ENCODE results near the gene RUVBL2. TPM values are rescaled to one million over a fixed set of nuclear protein-coding genes. Genes with fewer than 3 reads are reported as not detected.
"Not testable (repeated sequence)": the region's sequence is repeated elsewhere in the genome, so short reads cannot be mapped to it uniquely, and the experiment has no call there.

Gene RUVBL2
- total RNA-seq, 1 experiment from 2014 or later: 270 TPM

DNA sequence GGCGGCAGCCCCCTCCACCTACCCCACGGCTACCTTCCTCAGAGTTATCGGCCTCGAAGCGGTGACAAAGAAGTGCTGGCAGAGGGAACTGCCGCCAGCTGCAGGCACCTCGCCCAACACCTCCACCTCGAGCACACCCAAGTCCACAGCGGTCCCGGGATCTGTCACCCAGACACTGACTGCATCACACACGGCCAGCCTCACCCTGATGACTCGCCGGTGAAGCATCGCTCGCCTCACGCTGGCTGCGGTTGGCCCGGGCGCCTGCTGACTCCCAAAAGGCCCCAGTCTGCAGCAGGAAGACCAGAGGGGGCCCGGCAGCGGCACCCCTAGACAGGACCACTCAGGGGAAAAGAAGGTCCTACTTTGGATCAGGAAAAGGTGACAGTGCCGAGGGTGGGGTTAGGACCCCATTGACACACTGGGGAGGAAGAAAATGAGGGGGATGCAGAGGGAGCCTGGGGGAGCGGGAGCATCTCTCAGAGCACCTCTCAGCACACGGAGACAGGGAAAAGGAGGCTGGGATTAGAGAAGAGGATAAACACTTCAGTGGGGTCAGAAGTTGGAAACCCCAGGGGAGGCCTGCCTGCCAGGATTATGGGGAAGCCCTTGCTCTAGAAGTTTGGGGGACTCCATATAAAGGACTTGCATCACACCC, 56.8 kb downstream of the RUVBL2 start:
- H2AFZ ChIP-seq (ENCODE audit: low read depth, low read length, poor library complexity, severe bottlenecking); RAD21 ChIA-PET (ENCODE audit: low non-redundant PET in 1 of 2, low total read pairs in 2 of 2, uncharacterized antibody in 2 of 2, unreplicated experiment in 2 of 2); H3K79me2 ChIP-seq (ENCODE audit: insufficient read depth, low read length); H4K20me1 ChIP-seq (ENCODE audit: insufficient read depth); H3K4me3 ChIP-seq (replicated peaks in 1 of 2; ENCODE audit: low read depth in 1 of 2, low read length in 2 of 2); POLR2A ChIA-PET; intact Hi-C loops (cut with micrococcal nuclease); H3K27me3 ChIP-seq (ENCODE audit: insufficient read depth, low read length); BruUV-seq (replicated peaks); H3K9me2 ChIP-seq (ENCODE audit: insufficient read depth); H3K9me3 ChIP-seq (ENCODE audit: control insufficient read depth in 1 of 2, insufficient read depth in 1 of 2, low read depth in 1 of 2, low read length in 2 of 2); CTCF ChIA-PET; H3K36me3 ChIP-seq (ENCODE audit: control insufficient read depth in 1 of 2, insufficient read depth in 2 of 2, low read length in 2 of 2): not testable (repeated sequence)
- Histone ChIP-seq H3K9ac (ENCODE audit: low read length) (peak overlapping the region; percentile 36; the same call in 1 of the 2 replicates), H3K4me1 (ENCODE audit: control insufficient read depth in 1 of 2, insufficient read depth in 2 of 2, low read length in 2 of 2) (peaks cover 8 to 24% of the 10 kb centered on the region in 2 experiments; a peak in 3 of 4 replicates), H3K4me2 (ENCODE audit: low read length) (peak overlapping the region; percentile 61), H3K27ac (ENCODE audit: low read depth, low read length) (peak overlapping the region; percentile 31; the same call in 1 of the 2 replicates)
- peak; percentile 55 for TF ChIP-seq SP1 (IDR thresholded peaks at IDR 0.05; ENCODE audit: low read depth)
- TF ChIP-seq FOSL1 (IDR thresholded peaks at IDR 0.05; ENCODE audit: low read depth): peak; percentile 78
- TF ChIP-seq, protein P1, sequence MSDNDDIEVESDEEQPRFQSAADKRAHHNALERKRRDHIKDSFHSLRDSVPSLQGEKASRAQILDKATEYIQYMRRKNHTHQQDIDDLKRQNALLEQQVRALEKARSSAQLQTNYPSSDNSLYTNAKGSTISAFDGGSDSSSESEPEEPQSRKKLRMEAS (IDR thresholded peaks at IDR 0.05): peak; percentile 91
- TF ChIP-seq CBX3 (IDR thresholded peaks at IDR 0.05; ENCODE audit: low read depth): peak; percentile 68; the same call in 1 of the 2 replicates
- ATAC-seq (peak; percentile 99), DNase-seq (ENCODE audit: low read depth, low spot score) (peak; percentile 65)

- CTCF ChIA-PET: interaction anchor here (1.3 to 4.1 kb wide), 2 partner anchors 41 to 63 kb away, joined by 5 to 20 read pairs; partner anchors contain the start of genes GYS1 and RUVBL2
- Histone ChIP-seq H3K9ac (ENCODE audit: low read length) (peak overlapping the region; percentile 73), H3K27me3 (ENCODE audit: insufficient read depth, low read length) (no peaks in the 10 kb centered on the region), H2AFZ (ENCODE audit: low read depth, low read length, poor library complexity, severe bottlenecking) (peak overlapping the region; percentile 11), H3K4me1 (ENCODE audit: control insufficient read depth in 1 of 2, insufficient read depth in 2 of 2, low read length in 2 of 2) (peaks cover 17 to 56% of the 10 kb centered on the region in 2 experiments), H3K79me2 (ENCODE audit: insufficient read depth, low read length) (no peaks in the 10 kb centered on the region; the same call in 1 of the 2 replicates), H3K4me3 (replicated peaks in 1 of 2; ENCODE audit: low read depth in 1 of 2, low read length in 2 of 2) (peak overlapping the region; percentile 65 to 67), H3K27ac (ENCODE audit: low read depth, low read length) (peak overlapping the region; percentile 81), H4K20me1 (ENCODE audit: insufficient read depth) (no peaks in the 10 kb centered on the region), H3K9me2 (ENCODE audit: insufficient read depth) (no peaks in the 10 kb centered on the region), H3K36me3 (ENCODE audit: control insufficient read depth in 1 of 2, insufficient read depth in 2 of 2, low read length in 2 of 2) (no peaks in the 10 kb centered on the region), H3K9me3 (ENCODE audit: control insufficient read depth in 1 of 2, insufficient read depth in 1 of 2, low read depth in 1 of 2, low read length in 2 of 2) (no peaks in the 10 kb centered on the region), H3K4me2 (ENCODE audit: low read length) (peak overlapping the region; percentile 81)
- RAD21 ChIA-PET (ENCODE audit: low non-redundant PET in 1 of 2, low total read pairs in 2 of 2, uncharacterized antibody in 2 of 2, unreplicated experiment in 2 of 2): no interaction called here
- intact Hi-C loops (cut with micrococcal nuclease): no loop called here
- TSS peak; percentile 67 for BruUV-seq (replicated peaks)
- ATAC-seq (peak; percentile 86), DNase-seq (ENCODE audit: low read depth, low spot score) (peak; percentile 34)
- POLR2A ChIA-PET: interaction anchor here (1.0 to 1.7 kb wide), 3 partner anchors 37 to 63 kb away, joined by 3 to 4 read pairs (median 3); partner anchors contain the start of genes GYS1 and RUVBL2
- peak; percentile 53 for TF ChIP-seq ZFX (IDR thresholded peaks at IDR 0.05)
- TF ChIP-seq, protein P2, sequence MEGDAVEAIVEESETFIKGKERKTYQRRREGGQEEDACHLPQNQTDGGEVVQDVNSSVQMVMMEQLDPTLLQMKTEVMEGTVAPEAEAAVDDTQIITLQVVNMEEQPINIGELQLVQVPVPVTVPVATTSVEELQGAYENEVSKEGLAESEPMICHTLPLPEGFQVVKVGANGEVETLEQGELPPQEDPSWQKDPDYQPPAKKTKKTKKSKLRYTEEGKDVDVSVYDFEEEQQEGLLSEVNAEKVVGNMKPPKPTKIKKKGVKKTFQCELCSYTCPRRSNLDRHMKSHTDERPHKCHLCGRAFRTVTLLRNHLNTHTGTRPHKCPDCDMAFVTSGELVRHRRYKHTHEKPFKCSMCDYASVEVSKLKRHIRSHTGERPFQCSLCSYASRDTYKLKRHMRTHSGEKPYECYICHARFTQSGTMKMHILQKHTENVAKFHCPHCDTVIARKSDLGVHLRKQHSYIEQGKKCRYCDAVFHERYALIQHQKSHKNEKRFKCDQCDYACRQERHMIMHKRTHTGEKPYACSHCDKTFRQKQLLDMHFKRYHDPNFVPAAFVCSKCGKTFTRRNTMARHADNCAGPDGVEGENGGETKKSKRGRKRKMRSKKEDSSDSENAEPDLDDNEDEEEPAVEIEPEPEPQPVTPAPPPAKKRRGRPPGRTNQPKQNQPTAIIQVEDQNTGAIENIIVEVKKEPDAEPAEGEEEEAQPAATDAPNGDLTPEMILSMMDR (IDR thresholded peaks at IDR 0.05 in 2 of 3, conservative IDR thresholded peaks at IDR 0.05 in 1 of 3; ENCODE audit: borderline replicate concordance in 1 of 3, insufficient read depth in 1 of 3, low read depth in 2 of 3, low read length in 2 of 3): peak in 1 of 3 experiments; percentile 12; a peak in 1 of 6 replicates
- peak; percentile 83 for TF ChIP-seq EGR1 (IDR thresholded peaks at IDR 0.05; ENCODE audit: low read depth)
- TF ChIP-seq YY1 (IDR thresholded peaks at IDR 0.05; ENCODE audit: extremely low read depth, insufficient replicate concordance, low read depth, low read length): no peak
- no peak for TF ChIP-seq ZBTB33 (IDR thresholded peaks at IDR 0.05; ENCODE audit: extremely low read depth, insufficient replicate concordance, low read length)
- no peak for TF ChIP-seq SRF (IDR thresholded peaks at IDR 0.05; ENCODE audit: low read depth)
- TF ChIP-seq POLR2AphosphoS5 (IDR thresholded peaks at IDR 0.05; ENCODE audit: low read depth, low read length): peak; percentile 77
- peak; percentile 30 for TF ChIP-seq POLR2A (IDR thresholded peaks at IDR 0.05; ENCODE audit: borderline replicate concordance, extremely low read depth, insufficient read depth, insufficient read length)
- TF ChIP-seq, protein P1 (IDR thresholded peaks at IDR 0.05): peak; percentile 55
- no peak for TF ChIP-seq ZNF274 (IDR thresholded peaks at IDR 0.05; ENCODE audit: low read depth, low read length)
Measured at GRCh38 chr19:49056101-49056901, 62.6 kb downstream of the RUVBL2 start.
